ENCODE data around the gene KCNAB1.
"Not testable (repeated sequence)": the region's sequence is repeated elsewhere in the genome, so short reads cannot be mapped to it uniquely, and the experiment has no call there.

DNA sequence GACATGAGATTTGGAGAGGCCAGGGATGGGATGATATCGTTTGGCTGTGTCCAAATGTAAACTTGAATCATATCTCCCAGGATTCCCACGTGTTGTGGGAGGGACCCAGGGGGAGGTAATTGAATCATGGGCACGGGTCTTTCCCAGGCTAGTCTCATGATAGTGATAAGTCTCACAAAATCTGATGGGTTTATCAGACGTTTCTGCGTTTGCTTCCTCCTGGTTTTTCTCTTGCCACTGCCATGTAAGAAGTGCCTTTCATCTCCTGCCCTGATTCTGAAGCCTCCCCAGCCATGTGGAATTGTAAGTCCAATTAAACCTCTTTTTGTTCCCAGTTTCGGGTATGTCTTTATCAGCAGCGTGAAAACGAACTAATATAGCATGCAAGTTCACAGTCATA lies 442.1 kb downstream of the KCNAB1 start:
- TF ChIP-seq ZNF274 (IDR thresholded peaks at IDR 0.05; ENCODE audit: low read depth, low read length); SUZ12 (IDR thresholded peaks at IDR 0.05; ENCODE audit: extremely low read depth, insufficient read depth, insufficient read length): not testable (repeated sequence)

Measured in NT2/D1 (cell line).